MCF 10A (cell line): Measurements from ENCODE around the gene ASB11. TPM values are rescaled to one million over a fixed set of nuclear protein-coding genes. Genes with fewer than 3 reads are reported as not detected.

ENCODE experiments used
- Bru-seq: library from RNA; stranded (reverse); fragments of 400-500 nt; gene quantifications from one replicate; lab custom pipeline; 2021; lab: Mats Ljungman, UMichigan
- BruChase-seq, 2 experiments: library from RNA; stranded (reverse); fragments of 400-500 nt; gene quantifications; one replicate each; lab custom pipeline; 2021; lab: Mats Ljungman, UMichigan
- BruUV-seq: library from RNA; stranded (reverse); fragments of 400-500 nt; replicated peaks from 2 replicates; lab custom pipeline; 2021; lab: Mats Ljungman, UMichigan
- CTCF ChIA-PET: fragments of 300-600 bp; sonication (Branson Sonifier 250); formaldehyde crosslinking; extraction: SDS; loops from one replicate; lab custom pipeline; 2021; ENCODE audit warnings: antibody characterized with exemption, inconsistent platforms; lab: Yijun Ruan, JAX
- POLR2A ChIA-PET: fragments of 300-600, 350-650 bp; sonication (Branson Sonifier 250); formaldehyde crosslinking; extraction: SDS; loops from one replicate; lab custom pipeline; 2020; ENCODE audit warnings: antibody characterized with exemption, inconsistent platforms; lab: Yijun Ruan, JAX
- DNase-seq: peaks from one replicate; pipeline ENCODE4 v3.0.0-alpha.2; 2018; ENCODE audit not compliant: unreplicated experiment
- H3K27ac Mint-ChIP-seq: one replicate; pipeline ENCODE4 v1.8.0; 2022; ENCODE audit warnings: mild to moderate bottlenecking, low read depth, mixed read lengths; ENCODE audit not compliant: unreplicated experiment
- H3K27me3 Mint-ChIP-seq: one replicate; pipeline ENCODE4 v1.8.0; 2022; ENCODE audit warnings: mixed read lengths; ENCODE audit not compliant: insufficient read depth, unreplicated experiment
- H3K36me3 Mint-ChIP-seq: one replicate; pipeline ENCODE4 v1.8.0; 2022; ENCODE audit warnings: mild to moderate bottlenecking, moderate library complexity, mixed read lengths; ENCODE audit not compliant: insufficient read depth, unreplicated experiment
- H3K4me1 Mint-ChIP-seq: one replicate; pipeline ENCODE4 v1.8.0; 2022; ENCODE audit warnings: mixed read lengths; ENCODE audit not compliant: insufficient read depth, unreplicated experiment
- H3K4me3 Mint-ChIP-seq: one replicate; pipeline ENCODE4 v1.8.0; 2022; ENCODE audit warnings: mild to moderate bottlenecking, moderate library complexity, mixed read lengths; ENCODE audit not compliant: unreplicated experiment
- H3K9me3 Mint-ChIP-seq: one replicate; pipeline ENCODE4 v1.8.0; 2022; ENCODE audit warnings: mixed read lengths; ENCODE audit not compliant: unreplicated experiment
- intact Hi-C: fragments of 100-400 bp; cut with micrococcal nuclease; formaldehyde crosslinking; loops from 2 replicates; pipeline ENCODE4 v1.14.1; 2022
- long read RNA-seq: library from polyadenylated mRNA; stranded (forward); transcript quantifications from one replicate; pipeline ENCODE4 v2.0.0, GENCODE V29; 2022
- total RNA-seq: library from RNA; stranded (reverse); gene quantifications from 2 replicates; pipeline ENCODE4 v1.2.3, GENCODE V29; 2022
- TF ChIP-seq, protein P1 (sequence below): fragments of 200-600 bp; IDR thresholded peaks from one replicate; pipeline ENCODE4 v1.8.0; 2022; ENCODE audit warnings: antibody characterized with exemption, mild to moderate bottlenecking; ENCODE audit not compliant: unreplicated experiment

ASB11 gene, protein sequence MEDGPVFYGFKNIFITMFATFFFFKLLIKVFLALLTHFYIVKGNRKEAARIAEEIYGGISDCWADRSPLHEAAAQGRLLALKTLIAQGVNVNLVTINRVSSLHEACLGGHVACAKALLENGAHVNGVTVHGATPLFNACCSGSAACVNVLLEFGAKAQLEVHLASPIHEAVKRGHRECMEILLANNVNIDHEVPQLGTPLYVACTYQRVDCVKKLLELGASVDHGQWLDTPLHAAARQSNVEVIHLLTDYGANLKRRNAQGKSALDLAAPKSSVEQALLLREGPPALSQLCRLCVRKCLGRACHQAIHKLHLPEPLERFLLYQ
- total RNA-seq (not detected in 2 replicates), Bru-seq, nascent RNA (percentile 21 among the genes with signal in this experiment), BruChase-seq, experiment 1, labeled RNA remaining after a 6-hour chase (percentile 10 among the genes with signal in this experiment), BruChase-seq, experiment 2, labeled RNA remaining after a 2-hour chase (percentile 9 among the genes with signal in this experiment)
- long read RNA-seq, result 0 reads

DNA sequence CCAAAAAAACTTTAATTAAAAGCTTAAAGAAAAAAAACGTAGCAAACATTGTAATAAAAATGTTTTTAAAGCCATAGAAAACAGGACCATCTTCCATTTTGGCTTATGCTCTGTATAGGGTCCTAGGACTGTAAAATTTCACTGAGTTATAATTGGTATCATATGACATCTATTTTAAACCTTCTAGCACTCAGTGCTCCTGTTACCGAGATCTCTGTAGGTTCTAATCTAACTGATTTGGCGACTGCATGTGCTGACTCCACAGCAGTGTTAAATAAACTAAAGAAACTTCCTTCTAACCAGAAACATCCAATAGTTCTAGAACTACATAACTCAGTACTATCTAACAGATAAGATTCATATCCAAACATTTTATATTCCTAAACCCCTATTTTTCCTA, at the start of gene ASB11:
ASB11 (minus strand) TSS at position 132 of the 400 bp plus-strand sequence; CDS start at position 97, 35 bp downstream.
- Mint-ChIP-seq H3K4me1 (no peaks in the 10 kb centered on the region), H3K27ac (no peak within 1 kb of the TSS), H3K4me3 (no peak within 1 kb of the TSS), H3K9me3 (no peaks in the 10 kb centered on the region), H3K27me3 (peaks cover 33% of the 10 kb centered on the region), H3K36me3 (no peaks in the 10 kb centered on the region)
- intact Hi-C loops, result no loop called here
- no TSS peak for BruUV-seq
- no peak for DNase-seq
- ChIA-PET CTCF (interaction anchor here (0.7 kb wide), 1 partner anchor 15 kb away, joined by 4 read pairs; no protein-coding TSS in a partner anchor), POLR2A (no interaction called here)
- TF ChIP-seq, protein P1, sequence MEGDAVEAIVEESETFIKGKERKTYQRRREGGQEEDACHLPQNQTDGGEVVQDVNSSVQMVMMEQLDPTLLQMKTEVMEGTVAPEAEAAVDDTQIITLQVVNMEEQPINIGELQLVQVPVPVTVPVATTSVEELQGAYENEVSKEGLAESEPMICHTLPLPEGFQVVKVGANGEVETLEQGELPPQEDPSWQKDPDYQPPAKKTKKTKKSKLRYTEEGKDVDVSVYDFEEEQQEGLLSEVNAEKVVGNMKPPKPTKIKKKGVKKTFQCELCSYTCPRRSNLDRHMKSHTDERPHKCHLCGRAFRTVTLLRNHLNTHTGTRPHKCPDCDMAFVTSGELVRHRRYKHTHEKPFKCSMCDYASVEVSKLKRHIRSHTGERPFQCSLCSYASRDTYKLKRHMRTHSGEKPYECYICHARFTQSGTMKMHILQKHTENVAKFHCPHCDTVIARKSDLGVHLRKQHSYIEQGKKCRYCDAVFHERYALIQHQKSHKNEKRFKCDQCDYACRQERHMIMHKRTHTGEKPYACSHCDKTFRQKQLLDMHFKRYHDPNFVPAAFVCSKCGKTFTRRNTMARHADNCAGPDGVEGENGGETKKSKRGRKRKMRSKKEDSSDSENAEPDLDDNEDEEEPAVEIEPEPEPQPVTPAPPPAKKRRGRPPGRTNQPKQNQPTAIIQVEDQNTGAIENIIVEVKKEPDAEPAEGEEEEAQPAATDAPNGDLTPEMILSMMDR, result no peak

DNA sequence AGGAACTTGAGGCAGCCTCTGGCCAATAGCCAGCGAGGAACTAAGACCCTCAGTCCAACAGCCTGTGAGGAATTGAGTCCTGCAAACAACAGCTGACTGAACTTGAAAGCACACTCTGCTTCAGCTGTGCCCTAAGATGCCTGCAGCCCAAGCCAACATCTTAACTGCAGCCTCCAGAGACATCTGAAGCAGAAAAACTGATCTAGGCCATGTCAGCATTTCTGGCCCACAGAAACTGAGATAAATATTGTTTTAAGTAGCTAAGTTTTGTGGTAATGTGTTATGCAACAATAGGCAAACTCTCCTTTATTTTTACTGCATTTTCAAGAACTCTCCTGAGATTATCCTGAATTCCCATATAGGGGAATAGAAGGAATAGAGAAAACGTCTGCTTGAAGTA, 44.3 kb upstream of the ASB11 start:
- CTCF ChIA-PET, result interaction anchor here (1.4 kb wide), 1 partner anchor 11 kb away, joined by 4 read pairs; no protein-coding TSS in a partner anchor
- BruUV-seq, result no TSS peak
- Mint-ChIP-seq H3K9me3 (no peaks in the 10 kb centered on the region), H3K27ac (no peak overlapping the region), H3K36me3 (no peaks in the 10 kb centered on the region), H3K4me3 (no peak overlapping the region), H3K27me3 (peaks cover 17% of the 10 kb centered on the region), H3K4me1 (no peaks in the 10 kb centered on the region)
- no peak for DNase-seq
- intact Hi-C loops, result no loop called here
- TF ChIP-seq, protein P1, result no peak
- POLR2A ChIA-PET, result interaction anchor here (1.2 kb wide), 1 partner anchor 91 kb away, joined by 3 read pairs; no protein-coding TSS in a partner anchor

DNA sequence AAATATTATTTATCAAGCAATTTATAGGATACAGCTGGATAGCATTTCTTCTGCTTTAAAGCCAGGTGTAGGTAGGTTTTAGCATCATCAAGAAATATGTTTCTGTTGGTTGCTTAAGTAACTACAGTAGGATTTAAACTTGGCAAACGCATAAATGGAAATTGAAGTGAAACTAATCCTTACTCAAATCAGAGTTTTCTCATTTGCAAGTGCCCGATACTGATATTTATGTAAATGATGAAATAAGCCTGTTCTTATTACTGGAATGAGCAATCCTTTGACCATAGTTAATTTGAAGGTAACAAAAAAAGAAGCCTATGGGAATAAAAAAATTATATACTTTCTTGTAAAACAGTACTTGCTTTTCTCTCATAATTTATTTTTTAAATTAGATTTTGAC, 43.1 kb upstream of the ASB11 start:
- ChIA-PET CTCF (interaction anchor here (0.6 to 1.7 kb wide), 6 partner anchors 10 to 1536 kb away, joined by 3 to 7 read pairs (median 4); no protein-coding TSS in a partner anchor), POLR2A (no interaction called here)
- peaks cover 5% of the 10 kb centered on the region for H3K27me3 Mint-ChIP-seq

DNA sequence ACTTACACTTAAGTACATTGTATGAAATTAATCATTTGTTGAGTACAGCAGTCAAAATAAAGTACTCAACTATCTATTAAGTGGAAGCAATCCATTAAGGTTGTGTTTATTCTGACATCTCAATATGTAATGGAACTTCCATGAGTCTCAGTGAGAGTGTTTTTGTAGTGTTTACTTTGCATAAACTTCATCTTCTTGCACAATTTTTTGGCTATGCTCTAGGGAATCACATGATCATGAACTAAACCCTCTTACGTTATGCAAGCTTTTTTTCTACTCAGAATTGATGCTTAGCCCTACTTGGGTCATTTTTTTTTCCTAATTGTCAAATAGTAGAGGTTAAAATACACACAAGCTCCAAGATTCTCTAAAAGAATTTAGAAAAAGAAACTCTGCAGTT, 41.0 kb upstream of the ASB11 start:
- Mint-ChIP-seq H3K4me3 (no peak overlapping the region), H3K27ac (no peak overlapping the region), H3K27me3 (peaks cover 14% of the 10 kb centered on the region), H3K36me3 (no peaks in the 10 kb centered on the region), H3K4me1 (no peaks in the 10 kb centered on the region), H3K9me3 (no peaks in the 10 kb centered on the region)
- intact Hi-C loops, result no loop called here
- DNase-seq, result peak; percentile 59
- TF ChIP-seq, protein P1, result no peak
- POLR2A ChIA-PET, result no interaction called here
- CTCF ChIA-PET, result interaction anchor here (0.6 to 1.1 kb wide), 4 partner anchors 11 to 214 kb away, joined by 3 read pairs; no protein-coding TSS in a partner anchor
- BruUV-seq, result no TSS peak

More for the DNA sequence above, 43.1 kb upstream of the ASB11 start:
- TF ChIP-seq, protein P1, result no peak
- no peaks in the 10 kb centered on the region for H3K4me1 Mint-ChIP-seq
- no peaks in the 10 kb centered on the region for H3K9me3 Mint-ChIP-seq
- H3K27ac Mint-ChIP-seq, result no peak overlapping the region
- DNase-seq, result no peak
- intact Hi-C loops, result no loop called here
- H3K4me3 Mint-ChIP-seq, result no peak overlapping the region
- H3K36me3 Mint-ChIP-seq, result no peaks in the 10 kb centered on the region
- no TSS peak for BruUV-seq
